ENCODE results near the gene C1QL1.

GRCh38 chr17:44971776-44972483 is 3.8 kb upstream of the C1QL1 start:
- no peak for TF ChIP-seq CTCF (conservative IDR thresholded peaks at IDR 0.05)
- TF ChIP-seq EZH2 (IDR thresholded peaks at IDR 0.05; ENCODE audit: low read depth), result no peak

Measured in PC-9 (cell line).